ENCODE measurements around the gene KRT27.

Gene KRT27

DNA sequence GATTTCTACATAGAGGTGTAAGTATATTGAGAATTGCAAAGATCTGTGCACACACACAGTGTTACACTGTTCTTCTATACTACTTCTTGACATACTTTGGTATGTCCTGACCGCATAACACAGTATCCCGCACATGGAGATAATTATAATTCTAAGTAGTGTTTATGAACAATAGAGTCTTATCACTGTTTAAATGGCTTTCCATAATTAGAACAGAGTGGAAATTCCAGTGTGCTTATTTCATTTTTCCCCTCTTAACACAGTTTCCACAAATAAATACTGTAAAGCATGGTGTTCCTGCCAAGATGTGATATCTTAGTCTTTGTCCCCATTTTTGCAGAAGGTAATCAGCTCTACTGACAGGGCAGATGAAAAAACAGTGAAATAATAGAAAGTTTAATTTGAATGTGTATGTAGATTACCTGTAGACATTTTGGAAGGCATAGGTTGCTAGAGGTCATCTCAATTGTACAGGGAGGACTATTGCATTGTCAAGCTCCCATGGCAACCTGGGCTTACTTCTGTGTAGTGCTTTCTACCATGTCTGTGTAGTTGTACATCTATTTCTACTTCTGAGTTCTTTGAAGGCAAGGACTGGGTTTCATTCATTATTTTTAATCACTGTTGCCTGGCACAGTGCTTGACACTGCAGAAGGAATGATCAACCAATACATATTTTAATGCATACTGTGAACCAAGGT lies 27.5 kb upstream of the KRT27 start:
- DNase-seq: no peak

DNA sequence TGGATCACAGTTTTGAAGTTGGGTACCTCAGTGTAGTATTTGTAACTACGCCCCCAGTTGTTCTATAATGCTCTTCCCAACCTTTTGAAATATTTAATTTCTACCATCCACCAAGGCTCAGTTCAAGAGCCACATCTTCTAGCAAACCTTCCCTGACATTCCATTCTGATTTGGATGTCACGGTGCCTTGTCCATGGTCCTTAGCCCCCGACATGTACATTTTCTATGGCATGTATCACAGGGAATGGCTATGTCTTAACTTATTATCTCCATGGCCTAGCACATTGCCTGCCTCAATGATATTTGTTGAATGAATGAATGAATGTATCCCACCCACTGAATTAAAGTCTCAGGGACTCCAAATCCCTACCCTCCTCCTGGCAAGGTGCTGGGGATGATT lies 23.8 kb upstream of the KRT27 start:
- DNase-seq: no peak

DNA sequence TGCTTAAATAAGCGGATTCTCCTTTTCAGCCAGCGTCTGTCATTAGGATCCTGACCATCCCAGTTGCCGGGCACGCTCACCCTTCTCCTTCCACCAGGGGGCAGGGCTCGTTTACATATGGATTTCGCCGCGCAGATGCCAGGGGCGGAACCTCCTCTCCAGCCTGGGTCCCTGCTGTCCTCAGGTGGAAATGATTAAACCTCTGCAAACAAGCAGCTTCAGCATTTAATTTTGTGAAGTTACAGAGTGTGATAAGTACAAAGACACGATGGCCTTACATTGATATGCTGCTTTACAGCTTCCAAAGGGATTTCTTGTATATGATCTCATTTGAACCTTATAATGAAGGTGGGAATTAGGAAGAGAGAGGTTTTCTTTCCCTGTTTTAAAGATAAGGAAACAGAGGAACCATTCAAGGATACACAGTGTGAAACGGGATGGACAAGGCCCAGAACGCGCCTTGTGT lies 21.3 kb upstream of the KRT27 start:
- DNase-seq: peak; percentile 31

DNA sequence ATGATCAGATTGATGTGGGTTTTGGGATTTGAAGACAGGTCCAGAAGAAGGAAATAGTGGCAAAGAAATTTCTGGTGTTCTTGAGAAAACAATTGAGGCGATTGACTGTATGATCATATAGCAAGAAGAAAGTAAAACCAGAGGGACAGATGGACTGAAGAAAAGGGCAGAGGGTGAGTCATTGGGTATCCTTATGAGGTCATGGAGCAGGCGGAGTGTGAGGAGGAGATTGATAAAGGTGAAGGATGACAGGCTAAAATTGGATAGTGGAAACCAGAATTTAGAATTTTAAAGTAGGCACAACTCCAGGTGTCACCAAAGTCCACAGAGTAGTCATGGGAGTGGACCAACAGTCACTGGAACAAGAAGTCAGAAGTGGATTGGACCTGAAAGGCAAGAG lies 18.8 kb upstream of the KRT27 start:
- no peak for DNase-seq

DNA sequence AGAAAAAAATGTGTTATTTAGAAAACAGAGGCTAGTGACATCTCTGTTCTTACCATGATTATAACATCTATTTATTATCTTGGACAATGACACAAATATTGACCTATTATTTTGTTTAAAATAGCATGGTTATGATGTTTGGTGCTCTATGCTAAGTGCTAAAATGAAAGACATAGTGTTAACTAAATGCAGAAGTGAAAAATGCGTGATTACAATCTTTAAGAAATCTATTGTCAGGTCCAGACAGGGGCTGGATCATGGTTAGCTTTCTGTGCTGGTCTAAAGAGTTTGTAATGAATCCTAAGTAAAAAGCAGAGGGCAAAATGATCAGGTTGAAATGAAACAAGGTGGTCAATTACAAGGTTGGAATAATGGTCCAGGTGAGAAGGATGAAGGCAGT lies 18.0 kb upstream of the KRT27 start:
- DNase-seq: no peak

DNA sequence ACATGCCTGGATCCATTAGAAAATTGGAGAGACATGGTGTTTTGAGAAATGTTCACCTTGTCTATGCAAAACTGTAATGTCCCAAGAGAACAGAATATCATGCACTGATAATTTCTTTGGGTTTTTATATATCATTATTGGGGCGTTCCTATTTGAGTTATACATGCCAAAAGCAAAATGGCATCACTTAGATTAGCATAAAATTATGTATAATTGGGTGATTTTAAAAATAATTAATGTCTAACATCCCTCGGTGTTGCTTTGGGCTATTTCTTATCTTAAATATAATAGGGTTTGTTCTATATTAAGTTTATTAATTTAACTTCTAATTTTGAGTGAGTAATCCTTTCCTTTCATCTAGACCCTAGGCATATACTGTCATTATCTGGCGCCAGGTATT lies 17.5 kb upstream of the KRT27 start, which contains the start of gene KRT28:
TSS of gene KRT28 (minus strand) at position 101 of the 400 bp plus-strand sequence. CDS start at position 35, 66 bp downstream.
- DNase-seq: no peak

DNA sequence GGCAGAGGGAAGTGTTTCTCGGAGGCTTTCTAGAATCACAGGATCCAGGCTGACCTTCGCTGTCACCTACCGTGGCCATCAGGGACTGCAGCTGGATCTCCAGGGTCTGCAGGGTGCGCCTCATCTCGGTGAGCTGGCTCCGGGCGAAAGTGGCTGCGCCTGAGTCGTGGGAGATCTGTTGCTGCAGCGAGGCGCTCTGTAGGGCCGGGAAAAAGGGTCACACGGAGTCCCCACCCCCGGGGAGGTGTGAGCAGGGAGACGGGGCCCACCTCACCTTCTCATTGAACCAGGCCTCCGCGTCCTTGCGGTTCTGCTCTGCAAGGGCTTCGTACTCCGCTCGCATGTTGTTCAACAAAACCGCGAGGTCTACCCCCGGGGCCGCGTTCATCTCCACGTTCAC lies 14.5 kb upstream of the KRT27 start:
- no peak for DNase-seq

DNA sequence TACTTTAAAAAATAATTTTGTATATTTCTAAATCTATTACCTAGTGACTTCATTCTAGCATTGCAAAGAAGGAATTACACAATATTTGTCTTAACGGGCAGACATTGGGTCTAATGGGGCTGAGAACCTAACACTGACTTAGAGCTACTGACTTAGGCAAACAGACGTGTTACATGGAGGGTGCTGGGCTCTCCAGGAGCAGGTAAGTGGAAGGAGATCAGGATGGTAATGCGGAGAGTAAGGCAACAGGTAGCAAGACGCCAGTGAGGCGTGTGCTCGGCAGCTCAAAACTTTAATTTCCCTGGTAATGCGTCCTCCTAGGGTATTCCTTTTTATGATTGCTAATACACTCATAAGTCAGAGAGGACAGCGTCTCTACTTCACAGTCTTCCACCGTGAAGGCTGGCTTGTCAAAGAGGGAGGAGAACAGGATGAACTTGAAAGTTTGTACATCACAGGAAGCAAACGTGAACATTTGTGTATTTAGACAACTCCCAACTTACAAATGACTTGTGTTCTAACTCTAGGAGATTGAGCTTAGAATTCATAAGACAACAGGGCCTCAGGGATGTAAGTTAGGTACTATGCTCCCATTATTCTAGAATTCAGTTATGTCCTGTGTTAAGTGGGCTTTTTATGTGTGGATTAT lies 12.8 kb upstream of the KRT27 start:
- DNase-seq: no peak

DNA sequence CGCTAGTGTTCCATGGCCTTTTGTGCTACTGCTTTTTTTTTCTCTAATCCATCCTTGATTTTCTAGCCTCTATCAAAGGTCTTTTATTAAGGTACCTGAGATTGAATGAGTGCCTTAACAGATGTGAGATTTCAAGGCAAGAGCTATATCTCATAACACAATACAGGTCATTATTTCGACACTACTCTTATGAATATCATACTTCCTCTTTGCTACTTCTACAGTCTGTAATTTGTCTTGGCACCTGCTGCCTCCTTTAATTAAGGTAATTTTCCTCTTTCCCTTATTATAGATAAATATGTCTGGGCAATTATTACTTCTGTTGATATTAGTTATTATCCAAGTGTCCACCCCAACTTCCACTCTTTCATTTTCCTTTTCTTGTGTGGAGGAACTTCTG lies 12.1 kb upstream of the KRT27 start:
- DNase-seq: no peak

DNA sequence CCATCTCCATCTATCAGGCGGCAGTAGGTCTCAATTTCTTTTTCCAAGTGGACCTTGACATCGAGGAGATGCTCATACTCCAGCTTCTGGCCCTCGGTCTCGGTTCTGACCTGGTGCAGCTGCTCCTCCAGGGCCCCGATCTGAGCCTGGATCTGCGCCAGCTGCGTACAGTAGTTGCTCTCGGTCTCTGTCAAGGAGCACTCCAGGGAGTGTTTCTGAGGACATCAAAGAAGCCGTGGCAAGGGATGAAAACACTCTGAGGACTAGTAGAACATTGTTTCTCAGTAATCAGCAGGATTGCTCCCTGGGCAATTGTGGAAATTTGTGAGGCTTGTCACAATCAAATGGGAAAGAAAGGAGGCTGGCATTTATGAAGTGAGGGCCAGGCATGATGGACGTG lies 11.5 kb upstream of the KRT27 start:
- no peak for DNase-seq

DNA sequence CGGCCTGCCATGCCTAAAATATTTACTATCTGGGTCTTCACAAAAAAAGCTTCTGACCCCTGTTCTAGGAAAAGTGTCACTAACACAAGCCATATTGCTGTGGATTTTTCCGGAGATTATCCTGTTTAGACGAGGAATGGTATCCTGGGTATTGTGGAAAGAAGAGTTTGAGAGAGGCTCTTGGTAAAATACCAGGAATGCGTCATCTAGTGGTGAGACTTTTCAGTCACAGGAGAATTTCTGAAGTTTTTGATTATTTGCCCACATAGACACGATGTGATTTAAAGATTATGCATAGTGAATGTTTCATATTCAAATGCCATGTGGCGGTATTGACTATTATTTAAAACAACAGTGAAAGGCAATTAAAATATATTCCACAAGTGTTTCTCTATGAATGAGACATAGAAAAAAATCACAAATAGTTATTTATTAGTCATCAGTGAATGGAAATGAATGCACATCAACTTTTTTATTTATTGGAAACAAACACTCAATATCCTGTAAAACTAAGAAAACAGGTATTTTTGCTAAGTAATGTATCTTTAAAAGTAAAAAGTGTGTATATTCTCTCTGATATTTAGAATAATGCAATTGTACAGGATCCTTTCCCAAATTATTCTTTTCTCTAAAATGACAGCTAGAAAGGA lies 9.6 kb upstream of the KRT27 start:
- DNase-seq: no peak

DNA sequence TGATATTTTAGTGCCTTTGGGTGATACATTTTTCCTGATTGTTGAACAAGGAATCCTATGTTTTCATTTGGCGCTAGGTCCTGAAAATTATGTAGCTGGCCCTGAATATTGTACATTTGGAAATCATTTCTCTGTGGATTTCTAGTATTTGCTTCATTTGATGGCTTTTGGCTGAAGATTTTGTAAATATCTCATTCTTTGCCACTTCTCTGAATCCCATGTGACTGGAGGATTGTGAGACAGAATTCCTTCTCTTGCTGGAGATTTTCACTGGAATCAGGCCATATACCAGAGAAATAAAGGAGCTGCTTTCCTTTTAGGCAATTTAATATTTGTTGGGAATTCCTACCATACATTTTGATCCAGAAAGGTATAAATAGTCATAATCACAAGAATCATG lies 8.8 kb upstream of the KRT27 start:
- no peak for DNase-seq

DNA sequence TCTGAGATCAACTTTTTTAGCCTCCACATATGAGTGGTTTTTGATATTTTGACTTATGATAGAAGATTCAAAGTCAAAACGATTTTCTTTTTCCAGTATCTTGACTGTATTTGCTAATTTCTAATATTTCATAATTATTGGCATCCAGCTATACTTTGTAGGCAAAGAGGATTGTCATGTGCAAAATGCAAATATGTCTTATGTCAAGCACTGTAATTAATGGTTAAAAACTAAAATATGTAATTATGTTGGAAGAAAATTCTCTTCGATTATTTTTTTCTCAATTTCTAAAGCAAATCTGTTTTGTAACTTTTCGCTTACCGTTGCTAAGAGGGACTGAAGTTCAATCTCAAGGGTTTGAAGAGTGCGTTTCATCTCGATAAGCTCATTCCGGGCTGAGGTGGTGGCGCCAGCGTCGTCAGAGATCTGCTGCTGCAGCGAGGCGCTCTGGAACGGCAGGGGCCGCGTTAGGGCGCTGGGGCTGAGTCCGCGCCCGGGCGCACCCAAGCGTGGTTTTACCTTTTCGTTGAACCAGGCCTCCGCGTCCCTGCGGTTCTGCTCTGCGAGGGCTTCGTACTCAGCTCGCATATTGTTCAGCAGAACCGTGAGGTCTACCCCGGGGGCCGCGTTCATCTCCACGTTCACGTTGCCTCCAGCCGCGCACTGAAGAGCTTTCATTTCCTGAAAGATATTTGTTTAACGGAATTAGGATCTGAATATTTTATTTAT lies 3.0 kb downstream of the KRT27 start:
- no peak for DNase-seq

DNA sequence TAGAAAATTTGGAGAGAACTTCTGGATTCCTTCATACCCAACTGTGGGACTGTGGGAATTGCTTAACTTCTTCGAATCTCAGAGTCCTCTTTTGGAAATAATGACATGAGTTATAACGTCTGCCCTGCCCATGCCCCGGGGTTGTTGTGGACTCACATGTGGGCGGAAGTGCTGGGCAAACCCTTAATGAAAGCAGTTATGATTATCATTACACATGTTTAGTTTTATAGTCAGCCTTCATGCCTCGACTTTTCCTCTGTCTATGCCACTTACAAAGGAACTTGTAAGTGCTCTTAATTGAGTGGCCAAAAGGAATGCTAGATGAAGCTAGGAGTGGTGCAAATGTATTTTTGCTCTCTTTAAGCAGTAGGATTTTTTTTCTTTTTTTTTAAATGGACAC lies 3.9 kb downstream of the KRT27 start:
- DNase-seq: no peak

DNA sequence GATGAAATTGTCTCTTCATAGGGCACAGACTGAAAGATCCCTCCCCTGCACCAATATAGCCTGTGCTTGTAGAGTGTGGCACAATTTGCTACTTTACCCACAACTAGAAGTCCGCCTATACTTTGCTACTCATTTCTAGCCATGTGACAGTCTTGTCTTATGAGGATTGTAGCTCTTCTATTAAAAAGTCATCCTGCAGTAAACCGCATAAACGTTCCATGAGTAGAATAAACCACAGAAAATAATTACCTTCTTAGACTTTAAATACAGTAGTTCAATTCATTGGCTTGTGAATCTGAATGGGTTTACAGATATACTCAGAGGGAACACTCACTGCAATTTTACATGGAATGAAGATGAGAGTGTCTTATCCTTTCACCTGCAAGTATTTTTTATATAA lies 4.4 kb downstream of the KRT27 start:
- DNase-seq: no peak

DNA sequence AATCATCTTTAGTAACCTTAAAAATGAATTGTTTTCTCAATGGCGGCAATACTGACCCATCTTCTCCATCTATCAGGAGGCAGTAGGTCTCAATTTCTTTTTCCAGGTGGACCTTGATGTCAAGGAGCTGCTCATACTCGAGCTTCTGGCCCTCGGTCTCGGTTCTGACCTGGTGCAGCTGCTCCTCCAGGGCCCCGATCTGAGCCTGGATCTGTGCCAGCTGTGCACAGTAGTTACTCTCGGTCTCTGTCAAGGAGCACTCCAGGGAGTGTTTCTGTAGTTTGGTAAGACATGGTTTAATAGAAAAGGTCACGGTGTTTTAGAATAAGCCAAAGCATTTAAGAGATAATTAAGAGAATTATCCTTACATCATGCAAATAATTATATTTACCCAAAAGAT lies 4.9 kb downstream of the KRT27 start:
- no peak for DNase-seq

DNA sequence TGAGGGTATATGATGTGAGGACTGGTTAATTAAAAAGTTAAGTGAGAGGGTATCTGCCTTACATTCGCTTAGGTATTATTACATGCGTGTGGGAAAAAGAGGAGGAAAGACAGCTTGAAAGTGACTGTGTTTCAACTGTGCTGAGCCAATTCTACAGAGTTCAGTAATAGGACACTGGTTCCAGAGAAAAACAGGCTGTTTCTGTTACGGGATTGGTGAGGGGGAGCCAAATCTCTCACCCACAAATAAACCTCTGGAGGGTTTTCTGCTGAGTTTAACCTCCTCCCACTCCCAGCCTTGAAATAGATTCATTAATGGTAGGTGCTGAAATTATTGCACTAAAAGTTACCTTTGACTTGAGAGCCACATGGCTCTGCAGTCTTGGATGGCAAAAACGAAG lies 6.4 kb downstream of the KRT27 start:
- no peak for DNase-seq

DNA sequence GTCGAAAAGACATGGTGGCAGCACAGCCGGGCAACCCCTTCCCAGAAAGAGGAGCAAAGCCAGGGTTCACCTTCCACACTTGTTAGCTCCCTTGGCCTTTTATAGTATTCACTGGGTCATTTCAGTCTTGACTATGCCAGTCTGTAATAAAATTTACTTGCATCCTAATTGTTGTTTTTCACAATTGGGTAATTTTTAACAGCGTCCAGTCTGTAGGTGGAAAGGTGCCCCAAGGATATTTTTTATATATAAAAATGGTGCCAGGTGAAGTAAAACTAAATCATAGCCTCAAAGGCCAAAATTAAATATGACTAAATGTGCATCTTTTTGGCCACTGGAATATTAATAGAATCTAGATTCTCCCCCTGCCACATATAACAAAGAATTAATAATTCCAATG lies 10.2 kb downstream of the KRT27 start, which contains the start of gene KRT26:
TSS of gene KRT26 (minus strand) at position 101 of the 400 bp plus-strand sequence. CDS start at position 13, 88 bp downstream.
- no peak for DNase-seq

DNA sequence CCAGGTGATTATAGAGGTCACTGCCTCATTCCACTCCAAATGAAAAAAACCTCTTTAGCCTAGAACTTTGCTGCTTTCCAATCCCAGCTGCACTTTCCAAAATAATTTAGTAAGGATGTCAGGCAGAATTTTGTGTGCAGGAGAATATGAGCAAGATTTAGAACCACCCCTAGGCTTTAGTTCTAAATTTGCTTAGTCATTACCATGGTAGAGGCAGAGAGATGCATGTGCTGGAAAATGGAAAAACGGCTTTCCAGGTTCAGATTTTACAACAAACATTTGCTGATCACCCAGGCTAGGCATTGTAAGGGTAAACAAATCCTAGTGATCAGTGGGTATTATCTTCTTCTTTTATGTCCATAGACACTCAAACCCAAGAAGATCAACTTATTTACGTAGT lies 16.7 kb downstream of the KRT27 start:
- DNase-seq: no peak

DNA sequence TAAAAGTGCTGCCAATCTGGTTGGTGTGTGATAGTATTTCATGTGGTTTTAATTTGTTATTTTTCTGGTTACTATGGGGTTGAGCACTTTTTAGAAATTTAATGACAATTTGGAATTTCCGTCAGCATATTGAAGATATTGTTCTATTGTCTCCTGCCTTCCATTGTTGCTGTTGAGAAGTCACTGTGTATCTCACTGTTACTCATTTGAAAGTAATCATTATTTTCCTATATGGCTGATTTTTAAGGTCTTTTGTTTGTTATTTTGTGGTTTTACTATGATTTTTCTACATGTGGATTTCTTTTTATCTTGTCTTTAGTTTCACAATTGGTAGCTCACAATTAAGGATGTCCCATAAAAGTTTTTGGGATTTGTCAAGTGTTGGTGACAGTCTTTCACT lies 18.6 kb downstream of the KRT27 start:
- no peak for DNase-seq

DNA sequence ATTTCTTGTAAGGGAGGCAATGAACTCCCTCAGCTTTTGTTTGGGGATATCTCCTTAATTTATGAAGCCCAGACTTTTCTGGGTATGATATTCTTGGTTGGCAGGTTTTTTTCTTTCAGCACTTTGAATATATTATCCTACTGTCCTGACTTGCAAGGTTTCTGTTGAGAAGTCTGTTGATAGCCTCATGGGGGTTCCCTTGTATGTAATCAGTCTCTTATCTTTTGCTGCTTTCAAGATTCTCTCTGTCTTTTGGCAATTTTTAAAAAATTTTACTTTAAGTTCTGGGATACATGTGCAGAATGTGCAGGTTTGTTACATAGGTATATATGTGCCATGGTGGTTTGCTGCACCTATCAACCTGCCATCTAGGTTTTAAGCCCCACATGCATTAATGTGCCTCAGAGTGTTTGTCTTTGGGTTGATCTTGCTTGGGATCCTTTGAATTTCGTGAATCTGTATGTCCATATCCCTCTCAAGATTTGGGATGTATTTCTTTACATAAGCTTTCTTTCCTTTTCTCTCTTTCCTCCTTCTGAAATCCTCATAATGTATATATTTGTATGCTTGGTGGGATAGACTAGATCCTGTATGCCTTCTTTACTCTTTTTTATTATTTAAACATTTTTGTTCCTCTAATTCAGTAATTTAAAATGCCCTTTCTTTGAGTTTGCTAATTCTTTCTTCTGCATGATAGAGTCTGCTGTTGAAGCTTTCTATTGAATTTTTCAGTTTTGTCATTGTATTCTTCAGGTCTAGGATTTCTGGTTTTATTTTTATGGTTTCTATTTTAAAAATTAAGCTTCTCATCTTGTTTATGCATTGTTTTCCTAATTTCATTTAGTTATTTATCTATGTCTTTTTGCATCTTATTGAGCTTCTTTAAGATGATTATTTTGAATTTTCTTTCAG lies 22.0 kb downstream of the KRT27 start:
- DNase-seq: no peak

DNA sequence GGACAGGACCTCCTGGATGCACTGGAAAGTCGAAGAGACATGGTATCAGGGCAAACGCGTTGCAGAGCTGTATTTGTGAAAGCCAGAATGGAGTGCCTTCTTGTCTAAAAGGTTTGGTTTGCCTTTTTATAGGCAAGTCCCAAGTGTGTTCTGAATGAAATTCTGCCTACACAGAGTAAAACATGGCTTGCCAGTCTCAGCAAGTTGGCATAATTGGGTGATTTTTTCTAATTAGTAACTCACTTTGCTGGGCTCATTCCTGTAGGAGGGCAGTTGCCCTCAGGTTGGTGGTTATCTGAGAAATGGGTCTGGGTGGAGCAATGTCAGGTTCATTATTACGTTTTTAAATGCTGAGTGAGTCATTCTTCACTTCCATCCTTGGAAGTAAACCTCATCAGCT lies 27.1 kb downstream of the KRT27 start, which contains the start of gene KRT25:
TSS of gene KRT25 (minus strand) at position 101 of the 400 bp plus-strand sequence. CDS start at position 41, 60 bp downstream.
- DNase-seq: no peak

Measured in MV-4-11 (cell line).